HG03060 (cell line): ENCODE results near the gene STK39.

Experiments used
- ATAC-seq: cut with Tn5 transposase; IDR thresholded peaks from one replicate; pipeline ENCODE4 v1.9.1; 2021; ENCODE audit warnings: low read depth, moderate number of reproducible peaks; ENCODE audit not compliant: unreplicated experiment

Gene STK39

GRCh38 chr2:167943368-167943767, 304.0 kb downstream of the STK39 start:
- no peak for ATAC-seq

- ATAC-seq: no peak
These were observed 304.9 kb downstream of the STK39 start for GRCh38 chr2:167942366-167943081.

- no peak for ATAC-seq
These were observed 305.8 kb downstream of the STK39 start for GRCh38 chr2:167941604-167942003.

- no peak for ATAC-seq
These were observed 306.5 kb downstream of the STK39 start for GRCh38 chr2:167940734-167941507.

GRCh38 chr2:167940346-167940725, 307.1 kb downstream of the STK39 start:
- no peak for ATAC-seq

- no peak for ATAC-seq
These were observed 307.7 kb downstream of the STK39 start for GRCh38 chr2:167939514-167940345.

- ATAC-seq: no peak
These were observed 310.0 kb downstream of the STK39 start for GRCh38 chr2:167937403-167937802.

GRCh38 chr2:167935803-167936110, 311.6 kb downstream of the STK39 start:
- ATAC-seq: no peak

GRCh38 chr2:167933097-167933814, 314.1 kb downstream of the STK39 start:
- no peak for ATAC-seq

- no peak for ATAC-seq
These were observed 315.2 kb downstream of the STK39 start for GRCh38 chr2:167932123-167932693.

GRCh38 chr2:167929484-167929883, 317.9 kb downstream of the STK39 start:
- no peak for ATAC-seq

GRCh38 chr2:167928434-167928833, 319.0 kb downstream of the STK39 start:
- no peak for ATAC-seq

GRCh38 chr2:167925758-167926157, 321.6 kb downstream of the STK39 start:
- no peak for ATAC-seq

- ATAC-seq: no peak
These were observed 322.8 kb downstream of the STK39 start for GRCh38 chr2:167924556-167924955.

- ATAC-seq: no peak
These were observed 330.6 kb downstream of the STK39 start for GRCh38 chr2:167916756-167917155.

GRCh38 chr2:167914969-167915368, 332.4 kb downstream of the STK39 start:
- ATAC-seq: no peak

GRCh38 chr2:167908786-167909185, 338.6 kb downstream of the STK39 start:
- no peak for ATAC-seq

GRCh38 chr2:167905668-167906067, 341.7 kb downstream of the STK39 start:
- ATAC-seq: no peak
